HG03558 (cell line): ENCODE measurements around the gene ITGA7.

ENCODE experiments used
- ATAC-seq: cut with Tn5 transposase; IDR thresholded peaks from one replicate; pipeline ENCODE4 v1.9.1; 2021; ENCODE audit warnings: moderate number of reproducible peaks; ENCODE audit not compliant: unreplicated experiment; ENCODE audit errors: extremely low read depth

The ITGA7 gene

GRCh38 chr12:55687746-55688145, 20.0 kb downstream of the ITGA7 start:
- no peak for ATAC-seq

GRCh38 chr12:55686366-55687010, 21.2 kb downstream of the ITGA7 start:
- no peak for ATAC-seq

- ATAC-seq: no peak
Observed at GRCh38 chr12:55685671-55686070, 22.0 kb downstream of the ITGA7 start.

- ATAC-seq: no peak
Observed at GRCh38 chr12:55684761-55685370, 22.8 kb downstream of the ITGA7 start.

- no peak for ATAC-seq
Observed at GRCh38 chr12:55683676-55684075, 24.0 kb downstream of the ITGA7 start.

GRCh38 chr12:55682087-55682796, 25.5 kb downstream of the ITGA7 start:
- no peak for ATAC-seq

GRCh38 chr12:55681142-55682077, 26.3 kb downstream of the ITGA7 start:
- no peak for ATAC-seq

- ATAC-seq: no peak
Observed at GRCh38 chr12:55679691-55680090, 28.0 kb downstream of the ITGA7 start.

GRCh38 chr12:55676707-55677106, 31.0 kb downstream of the ITGA7 start:
- no peak for ATAC-seq

GRCh38 chr12:55675666-55676065, 32.0 kb downstream of the ITGA7 start:
- ATAC-seq: no peak

- ATAC-seq: peak; percentile 96
Observed at GRCh38 chr12:55673638-55674037, 34.1 kb downstream of the ITGA7 start.

GRCh38 chr12:55671746-55672145, 36.0 kb downstream of the ITGA7 start:
- no peak for ATAC-seq

GRCh38 chr12:55670276-55670675, 37.4 kb downstream of the ITGA7 start:
- ATAC-seq: no peak

GRCh38 chr12:55666508-55666907, 41.2 kb downstream of the ITGA7 start:
- no peak for ATAC-seq

GRCh38 chr12:55664826-55665225, 42.9 kb downstream of the ITGA7 start:
- ATAC-seq: no peak

- ATAC-seq: no peak
Observed at GRCh38 chr12:55663391-55663790, 44.3 kb downstream of the ITGA7 start.

GRCh38 chr12:55659486-55660385, 48.0 kb downstream of the ITGA7 start:
- ATAC-seq: no peak

- ATAC-seq: no peak
Observed at GRCh38 chr12:55658635-55659391, 48.9 kb downstream of the ITGA7 start.

GRCh38 chr12:55658212-55658611, 49.5 kb downstream of the ITGA7 start:
- ATAC-seq: no peak
